ENCODE results near the gene TBC1D24.

DNA sequence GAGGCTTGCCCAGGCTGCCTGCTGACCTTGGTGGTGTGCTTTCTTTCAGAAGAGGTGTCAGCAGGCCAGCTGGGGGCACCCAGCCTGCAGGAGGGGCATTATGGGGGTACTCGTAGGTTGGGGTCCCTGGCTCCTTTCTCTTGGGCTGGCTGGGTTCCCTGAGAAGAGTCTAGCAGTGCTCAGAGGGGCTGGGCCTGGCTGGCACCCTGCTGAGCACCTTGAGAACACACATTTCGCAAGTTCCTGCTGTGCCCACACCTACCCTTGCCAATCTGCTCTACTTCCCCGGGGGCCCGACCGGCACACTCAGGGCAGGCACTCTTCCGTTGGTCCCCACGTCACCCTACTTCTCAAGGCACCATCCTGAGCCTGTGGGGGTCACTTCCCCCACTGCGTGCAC, 51.2 kb downstream of the TBC1D24 start:
- TF ChIP-seq, protein P1, sequence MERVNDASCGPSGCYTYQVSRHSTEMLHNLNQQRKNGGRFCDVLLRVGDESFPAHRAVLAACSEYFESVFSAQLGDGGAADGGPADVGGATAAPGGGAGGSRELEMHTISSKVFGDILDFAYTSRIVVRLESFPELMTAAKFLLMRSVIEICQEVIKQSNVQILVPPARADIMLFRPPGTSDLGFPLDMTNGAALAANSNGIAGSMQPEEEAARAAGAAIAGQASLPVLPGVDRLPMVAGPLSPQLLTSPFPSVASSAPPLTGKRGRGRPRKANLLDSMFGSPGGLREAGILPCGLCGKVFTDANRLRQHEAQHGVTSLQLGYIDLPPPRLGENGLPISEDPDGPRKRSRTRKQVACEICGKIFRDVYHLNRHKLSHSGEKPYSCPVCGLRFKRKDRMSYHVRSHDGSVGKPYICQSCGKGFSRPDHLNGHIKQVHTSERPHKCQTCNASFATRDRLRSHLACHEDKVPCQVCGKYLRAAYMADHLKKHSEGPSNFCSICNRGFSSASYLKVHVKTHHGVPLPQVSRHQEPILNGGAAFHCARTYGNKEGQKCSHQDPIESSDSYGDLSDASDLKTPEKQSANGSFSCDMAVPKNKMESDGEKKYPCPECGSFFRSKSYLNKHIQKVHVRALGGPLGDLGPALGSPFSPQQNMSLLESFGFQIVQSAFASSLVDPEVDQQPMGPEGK (CRISPR knock-in tag; IDR thresholded peaks at IDR 0.05; ENCODE audit: borderline replicate concordance), result no peak
- TF ChIP-seq TOX (CRISPR knock-in tag; IDR thresholded peaks at IDR 0.05; ENCODE audit: borderline replicate concordance), result no peak
- no peak for TF ChIP-seq ZNF8 (CRISPR knock-in tag; IDR thresholded peaks at IDR 0.05)
- no peak for TF ChIP-seq ZC3H10 (CRISPR knock-in tag; IDR thresholded peaks at IDR 0.05)

All from SK-N-SH treated with all-trans-retinoic acid at 6 μM for 48 hours (cell line).